Peyer's patch (tissue), 4 donors: ENCODE measurements around the gene NEK6.

Experiments used
- CTCF ChIP-seq, 6 experiments: fragments of 450-650 bp in 4 of 6; fragments of 200-600 bp in 2 of 6; sonication (generic) in 1 of 6; IDR thresholded peaks; one replicate each; pipeline ENCODE4 v1.5.1; 2017 to 2019; ENCODE audit warnings: antibody characterized with exemption in 6 of 6, mild to moderate bottlenecking in 3 of 6, moderate library complexity in 1 of 6
- POLR2A ChIP-seq, 2 donors: fragments of 450-650 bp; IDR thresholded peaks; one replicate each; pipeline ENCODE4 v1.5.1; 2017; ENCODE audit warnings: antibody characterized with exemption in 2 of 2, mild to moderate bottlenecking in 2 of 2, moderate library complexity in 2 of 2

DNA sequence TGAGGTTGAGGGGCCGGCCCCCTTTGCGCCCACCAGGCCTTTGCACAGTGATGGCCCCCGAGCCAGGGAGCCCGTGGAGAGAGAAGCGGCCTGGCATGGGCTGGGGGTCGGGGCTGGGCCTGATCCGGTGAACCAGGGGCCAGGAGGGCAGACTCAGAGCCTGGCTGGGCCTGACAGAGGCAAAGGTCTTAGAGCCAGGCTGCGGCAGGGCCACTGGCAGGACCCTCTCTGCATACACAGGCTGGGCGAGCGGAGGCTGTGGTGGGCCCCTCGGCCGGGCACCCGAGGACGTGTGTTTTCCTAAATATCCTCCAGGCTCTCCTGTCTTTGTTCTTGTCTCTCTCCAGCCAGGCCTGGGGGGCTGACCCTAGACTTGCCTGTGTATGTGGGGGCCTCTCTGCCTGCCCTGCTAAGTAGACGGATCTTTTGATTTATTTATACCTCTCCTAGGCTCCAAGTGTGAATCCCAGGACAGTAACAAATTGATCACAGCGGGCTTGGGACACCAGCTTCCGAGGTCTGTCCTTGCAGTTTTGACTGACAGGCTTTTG lies 933 bp downstream of the NEK6 start:
- no peak for TF ChIP-seq CTCF (IDR thresholded peaks at IDR 0.05)
- TF ChIP-seq POLR2A (IDR thresholded peaks at IDR 0.05), result no peak
